Measurements from ENCODE around the gene TUG1.

TUG1 gene

GRCh38 chr22:30955153-30955552 lies 13.9 kb upstream of the TUG1 start:
- no peaks in the 10 kb centered on the region for H3K9me3 Mint-ChIP-seq
- DNase-seq (no peak), ATAC-seq (replicated peaks) (no peak)
- H3K4me1 Mint-ChIP-seq (ENCODE audit: low read depth in 2 of 2) = peaks cover 12 to 17% of the 10 kb centered on the region in 2 donors
- no peaks in the 10 kb centered on the region for H3K27me3 Mint-ChIP-seq
- H3K4me3 Mint-ChIP-seq = no peak overlapping the region
- H3K27ac Mint-ChIP-seq = no peak overlapping the region
- peaks cover 14% of the 10 kb centered on the region for H3K36me3 Mint-ChIP-seq (ENCODE audit: insufficient read depth)

GRCh38 chr22:30964858-30965257 lies 4.2 kb upstream of the TUG1 start:
- Mint-ChIP-seq H3K4me3 (no peak overlapping the region), H3K27me3 (no peaks in the 10 kb centered on the region), H3K27ac (no peak overlapping the region), H3K9me3 (no peaks in the 10 kb centered on the region), H3K36me3 (ENCODE audit: insufficient read depth) (peaks cover 9% of the 10 kb centered on the region), H3K4me1 (ENCODE audit: low read depth in 2 of 2) (peaks cover 9 to 11% of the 10 kb centered on the region in 2 donors)
- DNase-seq (no peak), ATAC-seq (replicated peaks) (no peak)

GRCh38 chr22:30968015-30968923 lies 796 bp upstream of the TUG1 start, which contains the start of gene MORC2:
Gene MORC2, minus strand, starts transcription at chr22:30968774. Its CDS starts 885 bp downstream, at chr22:30967889.
- peak within 1 kb of the TSS; percentile 93 to 94 for H3K27ac Mint-ChIP-seq
- H3K36me3 Mint-ChIP-seq (ENCODE audit: insufficient read depth) = peaks cover 33% of the 10 kb centered on the region
- no peak for ATAC-seq (replicated peaks)
- H3K9me3 Mint-ChIP-seq = peaks cover 4 to 7% of the 10 kb centered on the region in 2 donors
- H3K4me1 Mint-ChIP-seq (ENCODE audit: low read depth in 2 of 2) = peaks cover 25 to 36% of the 10 kb centered on the region in 2 donors
- no peaks in the 10 kb centered on the region for H3K27me3 Mint-ChIP-seq
- peak within 1 kb of the TSS; percentile 86 to 87 for H3K4me3 Mint-ChIP-seq
- peak in 1 of 3 experiments; percentile 2 for DNase-seq

DNA sequence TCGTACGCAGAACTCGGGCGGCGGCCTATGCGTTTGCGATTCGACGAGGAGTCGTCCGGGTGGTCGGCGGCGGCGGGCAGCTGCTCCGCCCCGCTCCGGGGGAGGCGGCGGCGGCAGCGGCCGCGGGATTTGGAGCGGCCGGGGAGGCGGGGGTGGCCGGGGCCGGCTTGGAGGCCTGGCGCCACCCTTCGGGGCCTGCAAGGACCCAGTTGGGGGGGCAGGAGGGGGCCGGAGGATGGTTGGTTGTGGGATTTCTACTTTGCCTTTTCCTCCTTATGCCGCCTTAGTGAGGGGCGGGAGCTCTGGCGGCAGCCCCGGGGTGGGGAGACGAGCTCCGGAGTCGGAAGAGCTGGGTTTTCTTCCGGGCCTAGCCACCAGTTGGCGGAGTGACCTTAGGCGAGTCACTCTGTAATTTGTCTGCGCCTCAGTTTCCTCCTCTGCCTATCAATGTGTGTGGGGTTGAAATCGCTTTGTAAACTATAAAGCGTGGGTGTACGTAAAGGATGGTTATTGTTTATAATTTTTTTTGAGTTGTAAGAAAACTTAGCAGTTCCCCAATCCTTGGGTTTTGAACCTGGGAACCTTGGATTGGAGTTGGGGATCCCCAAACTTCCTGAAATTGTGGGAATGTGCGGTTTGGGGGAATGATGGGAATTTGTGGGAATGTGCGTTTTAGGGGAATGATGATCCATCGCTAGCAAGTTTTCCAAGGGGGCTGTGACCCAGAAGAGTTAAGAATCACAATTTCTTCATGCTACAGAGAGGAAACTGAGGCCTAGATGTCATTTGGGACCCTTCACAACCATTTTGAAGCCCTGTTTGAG lies 679 bp downstream of the TUG1 start:
- DNase-seq (no peak), ATAC-seq (replicated peaks) (peak; percentile 11)
- Mint-ChIP-seq H3K4me1 (ENCODE audit: low read depth in 2 of 2) (peaks cover 20 to 27% of the 10 kb centered on the region in 2 donors), H3K27me3 (no peaks in the 10 kb centered on the region), H3K4me3 (peak overlapping the region; percentile 86 to 87), H3K27ac (peak overlapping the region; percentile 93 to 94), H3K9me3 (peaks cover 4 to 7% of the 10 kb centered on the region in 2 donors), H3K36me3 (ENCODE audit: insufficient read depth) (peaks cover 37% of the 10 kb centered on the region)

DNA sequence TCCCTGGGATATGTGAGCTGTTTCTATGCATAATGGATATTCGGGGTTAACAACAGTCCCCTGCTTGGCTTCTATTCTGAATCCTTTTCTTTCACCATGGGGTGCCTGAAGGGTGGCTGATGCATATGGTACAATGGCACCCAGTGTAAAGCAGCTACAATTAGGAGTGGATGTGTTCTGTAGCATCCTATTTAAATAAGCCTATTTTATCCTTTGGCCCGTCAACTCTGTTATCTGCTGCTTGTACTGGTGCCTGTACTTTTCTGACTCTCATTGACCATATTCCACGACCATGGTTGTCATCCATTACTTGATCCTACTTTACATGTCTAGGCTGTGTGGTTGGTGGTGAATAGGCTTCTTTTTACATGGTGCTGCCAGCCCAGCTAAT lies 1.3 kb downstream of the TUG1 start:
- H3K4me3 Mint-ChIP-seq = peak overlapping the region; percentile 86 to 87
- no peaks in the 10 kb centered on the region for H3K27me3 Mint-ChIP-seq
- H3K27ac Mint-ChIP-seq = peak overlapping the region; percentile 93 to 94
- peaks cover 20 to 27% of the 10 kb centered on the region in 2 donors for H3K4me1 Mint-ChIP-seq (ENCODE audit: low read depth in 2 of 2)
- H3K36me3 Mint-ChIP-seq (ENCODE audit: insufficient read depth) = peaks cover 39% of the 10 kb centered on the region
- DNase-seq (no peak), ATAC-seq (replicated peaks) (no peak)
- H3K9me3 Mint-ChIP-seq = peaks cover 4 to 7% of the 10 kb centered on the region in 2 donors

- no peak for ATAC-seq (replicated peaks)
- Mint-ChIP-seq H3K27ac (no peak overlapping the region), H3K4me3 (no peak overlapping the region), H3K36me3 (ENCODE audit: insufficient read depth) (peaks cover 7% of the 10 kb centered on the region), H3K4me1 (ENCODE audit: low read depth in 2 of 2) (peaks cover 0 to 5% of the 10 kb centered on the region in 2 donors), H3K9me3 (peaks cover 7 to 14% of the 10 kb centered on the region in 2 donors), H3K27me3 (no peaks in the 10 kb centered on the region)
- DNase-seq = no peak
Observed at GRCh38 chr22:30978304-30978962, 9.4 kb downstream of the TUG1 start.

DNA sequence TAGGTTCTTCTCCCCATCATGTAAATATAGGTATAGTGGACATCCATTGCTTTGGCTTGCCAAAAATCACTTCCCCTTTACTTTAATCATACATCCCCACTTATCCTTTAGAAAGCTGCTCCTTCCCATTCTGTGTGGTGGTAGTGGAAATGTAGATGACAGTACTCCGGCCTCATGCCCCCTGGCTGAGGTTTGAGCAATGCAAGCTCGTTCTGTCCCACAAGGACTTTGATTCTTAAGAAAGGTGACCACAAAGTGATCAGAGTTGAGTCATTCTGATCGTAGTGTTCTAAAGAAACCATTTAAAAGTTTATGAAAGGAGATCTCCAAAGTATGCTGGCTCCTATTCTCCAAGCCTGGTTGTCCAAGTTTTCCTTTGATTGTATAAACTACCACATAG lies 10.9 kb downstream of the TUG1 start:
- H3K27me3 Mint-ChIP-seq = no peaks in the 10 kb centered on the region
- peaks cover 3% of the 10 kb centered on the region for H3K36me3 Mint-ChIP-seq (ENCODE audit: insufficient read depth)
- DNase-seq (no peak), ATAC-seq (replicated peaks) (no peak)
- no peak overlapping the region for H3K4me3 Mint-ChIP-seq
- no peak overlapping the region for H3K27ac Mint-ChIP-seq
- peaks cover 0 to 5% of the 10 kb centered on the region in 2 donors for H3K4me1 Mint-ChIP-seq (ENCODE audit: low read depth in 2 of 2)
- H3K9me3 Mint-ChIP-seq = peaks cover 7 to 16% of the 10 kb centered on the region in 2 donors

- no peak overlapping the region for H3K27ac Mint-ChIP-seq
Observed at GRCh38 chr22:30982512-30982911, 13.4 kb downstream of the TUG1 start.

GRCh38 chr22:30984317-30984716 lies 15.3 kb downstream of the TUG1 start:
- H3K27ac Mint-ChIP-seq = no peak overlapping the region
- DNase-seq (no peak), ATAC-seq (replicated peaks) (no peak)
- H3K4me3 Mint-ChIP-seq = no peak overlapping the region
- H3K27me3 Mint-ChIP-seq = no peaks in the 10 kb centered on the region
- no peaks in the 10 kb centered on the region for H3K36me3 Mint-ChIP-seq (ENCODE audit: insufficient read depth)
- H3K4me1 Mint-ChIP-seq (ENCODE audit: low read depth in 2 of 2) = no peaks in the 10 kb centered on the region
- H3K9me3 Mint-ChIP-seq = peaks cover 9 to 16% of the 10 kb centered on the region in 2 donors

More at GRCh38 chr22:30982512-30982911, 13.4 kb downstream of the TUG1 start:
- peaks cover 7 to 15% of the 10 kb centered on the region in 2 donors for H3K9me3 Mint-ChIP-seq
- DNase-seq (no peak), ATAC-seq (replicated peaks) (no peak)
- H3K36me3 Mint-ChIP-seq (ENCODE audit: insufficient read depth) = no peaks in the 10 kb centered on the region
- no peaks in the 10 kb centered on the region for H3K27me3 Mint-ChIP-seq
- no peak overlapping the region for H3K4me3 Mint-ChIP-seq
- H3K4me1 Mint-ChIP-seq (ENCODE audit: low read depth in 2 of 2) = no peaks in the 10 kb centered on the region

DNA sequence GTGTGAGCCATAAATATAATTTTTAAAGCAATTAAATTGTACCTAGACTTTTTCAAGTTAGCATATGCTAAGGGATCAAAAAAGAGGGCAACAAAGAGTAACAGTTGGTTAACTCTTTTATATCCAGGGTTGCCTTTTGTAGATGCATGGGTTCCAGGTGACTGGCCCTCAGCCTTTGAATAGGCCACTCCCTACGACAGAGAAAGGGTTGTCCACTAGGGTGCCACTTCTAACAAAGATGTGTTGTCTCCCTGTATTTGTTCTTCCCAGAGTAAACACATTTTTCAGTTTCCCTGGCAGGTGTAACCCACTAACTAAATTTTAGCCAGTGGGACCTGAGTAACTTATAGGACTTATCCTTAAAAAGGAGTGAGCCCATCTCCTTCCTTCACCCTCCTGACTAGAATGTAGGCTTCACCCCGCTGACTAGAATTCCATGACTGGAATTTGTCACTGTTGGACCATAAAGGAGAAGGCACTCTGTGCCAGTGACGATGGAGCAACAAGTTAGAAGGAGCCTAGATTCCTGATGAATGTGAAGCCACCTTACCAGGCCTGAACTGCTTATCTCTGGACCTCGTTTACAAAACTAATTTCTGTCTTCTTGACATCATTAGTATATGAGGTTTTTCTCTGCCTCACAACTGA lies 16.6 kb downstream of the TUG1 start:
- Mint-ChIP-seq H3K27me3 (peaks cover 0 to 5% of the 10 kb centered on the region in 2 donors), H3K27ac (no peak overlapping the region), H3K9me3 (peaks cover 13 to 22% of the 10 kb centered on the region in 2 donors), H3K36me3 (ENCODE audit: insufficient read depth) (no peaks in the 10 kb centered on the region), H3K4me3 (no peak overlapping the region), H3K4me1 (ENCODE audit: low read depth in 2 of 2) (no peaks in the 10 kb centered on the region)
- no peak for DNase-seq
- no peak for ATAC-seq (replicated peaks)

GRCh38 chr22:30989474-30989873 lies 20.4 kb downstream of the TUG1 start:
- Mint-ChIP-seq H3K36me3 (ENCODE audit: insufficient read depth) (no peaks in the 10 kb centered on the region), H3K27me3 (peaks cover 9 to 14% of the 10 kb centered on the region in 2 donors), H3K4me3 (no peak overlapping the region), H3K4me1 (ENCODE audit: low read depth in 2 of 2) (no peaks in the 10 kb centered on the region), H3K27ac (no peak overlapping the region), H3K9me3 (peaks cover 6 to 13% of the 10 kb centered on the region in 2 donors)
- ATAC-seq (replicated peaks) (no peak), DNase-seq (no peak)

DNA sequence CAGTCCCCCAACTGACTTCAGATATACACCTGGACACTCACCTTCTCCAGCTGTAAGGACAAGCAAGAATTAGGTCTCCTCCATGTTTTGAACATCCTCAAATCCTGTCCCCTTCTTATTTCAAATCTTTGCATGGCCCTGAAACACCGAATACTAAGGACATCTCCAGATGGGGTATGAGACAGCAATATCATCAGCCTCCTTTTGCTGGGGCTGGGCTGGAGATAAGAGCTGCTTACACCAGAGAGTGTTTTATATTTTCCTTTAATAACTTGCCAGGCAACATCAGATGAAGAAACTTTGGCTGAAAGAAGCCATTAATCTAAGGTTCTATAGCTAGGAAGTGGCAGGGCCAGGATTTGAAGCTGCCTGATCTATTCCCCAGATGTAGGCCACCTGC lies 21.6 kb downstream of the TUG1 start:
- no peak overlapping the region for H3K27ac Mint-ChIP-seq
- H3K9me3 Mint-ChIP-seq = peaks cover 6 to 13% of the 10 kb centered on the region in 2 donors
- H3K27me3 Mint-ChIP-seq = peaks cover 11 to 21% of the 10 kb centered on the region in 2 donors
- H3K4me3 Mint-ChIP-seq = no peak overlapping the region
- no peaks in the 10 kb centered on the region for H3K36me3 Mint-ChIP-seq (ENCODE audit: insufficient read depth)
- ATAC-seq (replicated peaks) = no peak
- no peaks in the 10 kb centered on the region for H3K4me1 Mint-ChIP-seq (ENCODE audit: low read depth in 2 of 2)
- no peak for DNase-seq
